Measurements from ENCODE around the gene NPHP4.

NPHP4 gene

DNA sequence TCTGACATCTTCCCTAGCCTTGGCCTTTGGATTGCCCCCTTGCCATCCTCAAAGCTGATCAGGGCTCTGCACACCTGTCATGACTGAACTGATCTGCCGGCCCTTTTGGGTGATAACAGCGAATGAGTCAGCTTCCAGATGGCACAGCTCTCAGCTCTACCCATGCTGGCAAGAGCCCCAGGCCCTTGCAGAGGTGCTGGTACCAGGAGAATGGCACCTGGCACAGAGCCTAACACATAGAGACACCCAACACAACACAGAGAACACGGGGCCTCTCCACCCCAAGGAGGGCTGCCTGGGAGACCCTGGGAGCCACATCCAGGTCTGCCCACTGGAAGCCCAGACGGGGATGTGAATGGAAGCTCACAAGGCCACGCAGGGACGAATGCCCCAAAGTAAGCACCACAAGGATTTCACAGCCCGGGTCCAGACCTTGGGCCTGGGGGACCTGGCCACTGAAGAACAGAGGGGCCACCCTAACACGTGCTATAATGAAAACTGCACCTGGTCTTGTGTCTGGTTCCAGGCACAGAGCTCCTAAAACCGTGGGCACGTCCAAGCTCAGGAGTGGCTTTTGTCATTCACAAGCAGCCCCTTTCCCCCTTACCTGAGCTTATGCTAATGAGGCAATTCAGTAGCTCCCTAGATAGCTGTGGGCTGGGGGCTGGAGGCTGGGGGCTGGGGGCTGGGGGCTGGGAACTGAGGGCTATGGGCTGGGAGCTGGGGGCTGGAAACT is 160.5 kb downstream of the NPHP4 start:
- DNase-seq (ENCODE audit: low read depth, low spot score) = no peak

- no peak for DNase-seq (ENCODE audit: low read depth, low spot score)
These were observed 161.2 kb downstream of the NPHP4 start for GRCh38 chr1:5830771-5831599.

DNA sequence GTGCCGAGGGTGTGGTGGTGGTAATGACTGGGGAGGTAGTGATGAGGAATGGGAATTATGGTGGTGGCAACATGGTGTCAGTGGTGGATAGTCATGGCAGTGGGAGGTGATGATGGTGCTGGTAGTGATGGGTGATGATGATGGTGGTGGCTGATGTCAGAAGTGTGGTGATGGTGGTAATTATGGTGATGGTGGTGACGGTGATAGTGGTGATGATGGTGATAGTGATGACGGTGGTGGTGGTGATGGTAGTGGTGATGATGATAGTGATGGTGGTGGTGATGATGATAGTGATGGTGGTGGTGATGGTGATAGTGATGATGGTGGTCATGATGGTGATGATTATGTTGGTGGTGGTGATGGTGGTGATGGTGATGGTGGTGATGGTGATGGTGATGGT is 162.8 kb downstream of the NPHP4 start:
- DNase-seq (ENCODE audit: low read depth, low spot score) = no peak

DNA sequence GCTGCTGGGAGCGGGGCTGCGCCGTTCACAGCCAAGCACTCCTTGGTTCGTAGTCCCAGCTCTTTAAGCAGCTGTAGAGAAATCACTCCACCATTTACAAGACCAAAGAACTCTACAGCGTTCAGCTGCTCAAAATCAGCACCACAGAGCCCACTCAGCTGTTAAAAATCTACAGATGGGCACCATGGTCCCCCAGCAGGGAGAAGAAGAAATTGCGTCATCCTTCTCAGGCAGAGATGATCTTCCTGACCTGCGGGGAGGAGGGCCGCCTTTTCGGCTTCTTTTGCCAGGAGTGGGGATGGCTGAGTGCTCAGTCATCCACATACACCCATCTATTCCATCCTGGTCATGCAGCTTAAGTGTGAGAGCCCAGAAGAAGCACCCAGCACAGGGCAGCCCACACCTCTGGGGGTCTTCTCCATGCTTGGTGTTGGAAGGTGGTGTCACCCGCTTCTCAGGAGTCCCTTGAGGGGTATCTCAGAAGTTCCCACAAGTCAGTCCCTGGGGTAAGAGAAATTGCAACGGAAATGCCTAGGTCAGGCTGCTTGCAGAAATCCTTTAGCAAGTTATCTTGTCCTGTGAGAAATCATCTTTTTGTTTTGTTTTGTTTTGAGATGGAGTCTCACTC is 163.8 kb downstream of the NPHP4 start:
- no peak for DNase-seq (ENCODE audit: low read depth, low spot score)

DNA sequence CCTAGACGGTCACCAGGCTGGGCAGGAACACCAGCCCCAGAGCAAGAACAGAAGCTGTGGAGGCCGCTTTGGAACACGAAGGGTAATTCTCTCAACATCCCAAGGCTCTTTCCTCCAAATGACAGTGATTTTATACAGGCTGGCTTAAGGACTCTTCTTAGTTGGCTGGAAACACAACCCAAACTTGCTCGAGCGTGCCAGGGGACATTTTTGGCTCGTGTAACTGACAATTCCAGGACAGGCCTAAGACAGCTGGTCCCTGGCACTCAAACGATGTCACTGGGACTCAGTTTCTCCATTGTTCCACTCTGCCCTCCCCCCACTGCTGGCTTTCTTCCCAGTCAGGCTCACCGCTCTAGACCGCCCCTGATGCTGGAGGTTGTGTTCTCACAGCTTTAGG is 164.7 kb downstream of the NPHP4 start:
- DNase-seq (ENCODE audit: low read depth, low spot score) = no peak

DNA sequence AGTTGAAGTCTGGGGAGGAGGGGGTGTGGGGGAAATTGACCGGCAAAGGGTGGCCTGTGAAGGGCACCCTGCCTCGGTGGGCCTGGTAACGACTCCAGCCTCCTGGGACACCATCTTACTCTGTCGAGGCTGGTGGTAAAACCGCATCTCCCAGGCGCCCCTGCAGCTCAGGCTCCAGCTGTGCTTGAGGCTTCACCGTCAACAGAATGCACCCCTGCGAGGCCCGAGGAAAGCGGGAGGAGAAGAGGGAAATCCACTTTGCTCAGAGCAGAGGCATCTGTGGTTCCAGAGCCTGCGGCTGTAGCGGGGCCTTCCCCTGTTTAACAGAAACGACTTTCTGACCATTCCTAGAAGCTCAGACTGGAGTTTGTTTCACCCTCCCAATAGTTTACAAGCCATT is 165.6 kb downstream of the NPHP4 start:
- no peak for DNase-seq (ENCODE audit: low read depth, low spot score)

DNA sequence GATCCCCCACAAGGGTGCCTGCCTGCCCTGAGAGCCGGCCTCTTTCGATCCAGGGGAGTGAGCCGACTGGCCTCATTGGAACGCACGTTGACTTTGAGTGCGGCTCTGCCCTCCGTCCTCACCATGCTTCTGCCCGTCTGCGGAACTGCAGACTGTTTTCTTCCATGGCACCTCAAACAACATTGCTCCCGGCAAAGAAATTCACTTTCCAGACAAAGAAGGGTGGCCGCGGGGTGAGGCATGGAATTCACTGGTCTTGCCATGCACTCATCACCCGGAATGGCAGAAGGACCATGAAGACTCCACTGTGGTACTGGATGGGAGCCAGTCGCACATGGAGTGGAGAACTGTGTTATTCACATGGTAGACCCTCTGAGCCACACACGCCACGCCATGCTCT is 169.5 kb downstream of the NPHP4 start:
- no peak for DNase-seq (ENCODE audit: low read depth, low spot score)

GRCh38 chr1:5822266-5822665 is 170.0 kb downstream of the NPHP4 start:
- no peak for DNase-seq (ENCODE audit: low read depth, low spot score)

GRCh38 chr1:5821540-5822176 is 170.6 kb downstream of the NPHP4 start:
- DNase-seq (ENCODE audit: low read depth, low spot score) = no peak

GRCh38 chr1:5820026-5820421 is 172.2 kb downstream of the NPHP4 start:
- DNase-seq (ENCODE audit: low read depth, low spot score) = no peak

GRCh38 chr1:5819391-5820025 is 172.7 kb downstream of the NPHP4 start:
- no peak for DNase-seq (ENCODE audit: low read depth, low spot score)

- DNase-seq (ENCODE audit: low read depth, low spot score) = no peak
These were observed 173.5 kb downstream of the NPHP4 start for GRCh38 chr1:5818755-5819154.

DNA sequence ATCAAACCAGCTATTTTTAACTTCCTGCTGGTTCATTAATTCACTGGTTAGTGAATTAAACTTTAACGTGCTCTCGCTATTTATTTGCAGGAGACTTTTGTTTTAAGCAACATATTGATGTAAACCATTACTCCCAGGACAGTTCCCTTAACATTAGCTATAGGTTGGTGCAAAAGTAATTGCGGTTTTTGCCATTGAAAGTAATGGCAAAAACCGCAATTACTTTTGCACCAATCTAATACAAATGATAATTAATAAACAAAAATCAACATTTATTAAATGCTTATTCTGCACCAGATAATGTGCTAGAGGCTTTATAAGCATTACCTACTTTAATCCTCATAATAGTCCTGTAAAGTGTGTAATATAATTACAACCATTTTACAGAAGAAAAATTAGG is 176.5 kb downstream of the NPHP4 start:
- no peak for DNase-seq (ENCODE audit: low read depth, low spot score)

- DNase-seq (ENCODE audit: low read depth, low spot score) = no peak
These were observed 177.0 kb downstream of the NPHP4 start for GRCh38 chr1:5815211-5815610.

DNA sequence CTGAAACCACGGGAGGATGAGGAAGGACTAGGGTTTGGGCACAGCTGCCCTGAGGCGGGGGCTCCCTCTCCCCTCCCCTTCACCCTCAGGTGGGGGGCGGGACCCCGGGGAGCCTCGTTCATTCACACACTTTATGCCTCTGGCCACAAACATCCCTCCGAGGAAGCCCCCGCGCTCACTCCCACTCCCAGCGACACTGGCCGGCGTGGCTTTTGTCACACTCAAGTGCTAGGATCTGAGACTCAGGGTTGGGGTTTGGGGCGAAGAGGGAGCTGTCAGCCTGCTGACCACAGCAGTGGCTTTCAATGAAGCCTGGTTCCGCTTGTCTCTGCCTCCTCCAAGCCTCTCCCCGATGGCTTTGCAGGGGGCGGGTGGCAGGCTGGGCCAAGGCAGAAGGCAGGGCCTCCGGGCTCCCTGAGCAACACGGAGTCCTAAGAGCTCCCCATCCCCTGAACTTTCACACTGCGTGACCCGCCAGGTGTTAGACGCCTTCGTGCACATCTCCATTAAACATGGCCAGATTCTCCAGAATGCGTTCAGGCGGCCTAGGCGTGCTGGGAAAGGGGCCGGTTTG is 178.1 kb downstream of the NPHP4 start:
- no peak for DNase-seq (ENCODE audit: low read depth, low spot score)

DNA sequence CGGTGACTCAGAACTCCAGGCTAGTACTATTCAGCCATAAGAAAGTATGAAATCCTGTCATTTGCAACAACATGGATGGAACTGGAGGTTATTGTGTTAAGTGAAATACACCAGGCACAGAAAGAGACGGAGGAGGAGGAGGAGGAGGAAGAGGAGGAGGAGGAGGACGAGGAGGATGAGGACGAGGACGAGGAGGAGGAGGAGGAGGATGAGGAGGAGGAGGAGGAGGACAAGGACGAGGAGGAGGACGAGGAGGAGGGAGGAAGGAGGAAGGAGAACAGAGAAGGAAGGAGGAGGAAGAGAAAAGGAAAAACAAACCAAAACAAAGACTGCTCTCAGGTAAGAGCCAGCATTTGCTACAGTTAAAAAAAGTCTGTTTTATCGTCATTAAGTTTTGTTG is 178.7 kb downstream of the NPHP4 start:
- no peak for DNase-seq (ENCODE audit: low read depth, low spot score)
